ENCODE results near the gene OS9. TPM values are rescaled to one million over a fixed set of nuclear protein-coding genes. Genes with fewer than 3 reads are reported as not detected.

OS9 gene
- total RNA-seq, 1 donor from 2014 or later: 233 TPM

GRCh38 chr12:57767305-57767698, 73.4 kb downstream of the OS9 start:
- no peaks in the 10 kb centered on the region for H3K9me3 ChIP-seq
- no peak for TF ChIP-seq CTCF (IDR thresholded peaks at IDR 0.05)
- H3K4me3 ChIP-seq: no peak overlapping the region
- DNase-seq (ENCODE audit: low spot score in 2 of 2): no peak
- intact Hi-C loops (cut with DNase I): loop anchor here (5.0 kb wide), 1 partner anchor 40 kb away; no protein-coding TSS in a partner anchor
- H3K36me3 ChIP-seq: no peaks in the 10 kb centered on the region
- H3K27ac ChIP-seq: no peak overlapping the region
- H3K27me3 ChIP-seq: no peaks in the 10 kb centered on the region
- peaks cover 0 to 32% of the 10 kb centered on the region in 2 donors for H3K4me1 ChIP-seq

- peak in 1 of 2 donors; percentile 54 for DNase-seq (ENCODE audit: low spot score in 2 of 2)
These were observed 73.9 kb downstream of the OS9 start for GRCh38 chr12:57767876-57768275.

GRCh38 chr12:57769594-57769993, 75.7 kb downstream of the OS9 start:
- no peak for TF ChIP-seq CTCF (IDR thresholded peaks at IDR 0.05)
- no peaks in the 10 kb centered on the region for H3K9me3 ChIP-seq
- no peak overlapping the region for H3K27ac ChIP-seq
- intact Hi-C loops (cut with DNase I): loop anchor here (5.0 kb wide), 1 partner anchor 42 kb away; no protein-coding TSS in a partner anchor
- no peak overlapping the region for H3K4me3 ChIP-seq
- H3K4me1 ChIP-seq: peaks cover 2 to 38% of the 10 kb centered on the region in 2 donors
- H3K27me3 ChIP-seq: no peaks in the 10 kb centered on the region
- no peak for DNase-seq (ENCODE audit: low spot score in 2 of 2)
- H3K36me3 ChIP-seq: peaks cover 0 to 3% of the 10 kb centered on the region in 2 donors

More at GRCh38 chr12:57767876-57768275, 73.9 kb downstream of the OS9 start:
- peaks cover 0 to 32% of the 10 kb centered on the region in 2 donors for H3K4me1 ChIP-seq
- no peaks in the 10 kb centered on the region for H3K27me3 ChIP-seq
- no peaks in the 10 kb centered on the region for H3K36me3 ChIP-seq
- H3K4me3 ChIP-seq: no peak overlapping the region
- no peak overlapping the region for H3K27ac ChIP-seq
- H3K9me3 ChIP-seq: no peaks in the 10 kb centered on the region
- no peak for TF ChIP-seq CTCF (IDR thresholded peaks at IDR 0.05)
- intact Hi-C loops (cut with DNase I): loop anchor here (5.0 kb wide), 1 partner anchor 41 kb away; no protein-coding TSS in a partner anchor

- Histone ChIP-seq H3K9me3 (no peaks in the 10 kb centered on the region), H3K36me3 (peaks cover 0 to 11% of the 10 kb centered on the region in 2 donors), H3K4me3 (no peak overlapping the region), H3K4me1 (peaks cover 2 to 27% of the 10 kb centered on the region in 2 donors), H3K27me3 (no peaks in the 10 kb centered on the region), H3K27ac (peak overlapping the region; percentile 90 to 94)
- TF ChIP-seq CTCF (IDR thresholded peaks at IDR 0.05): no peak
- DNase-seq (ENCODE audit: low spot score in 2 of 2): peak in 1 of 2 donors; percentile 60
- intact Hi-C loops (cut with DNase I): loop anchor here (1.0 kb wide), 1 partner anchor 18 kb away; the partner anchor contains the start of gene CDK4
These were observed 76.8 kb downstream of the OS9 start for GRCh38 chr12:57770734-57771133.

Other genes starting within 250 kb of the OS9 start
- not detected for gene INHBE, start 238.8 kb upstream of the OS9 start, total RNA-seq
- 2.8 TPM for gene GLI1, start 234.3 kb upstream of the OS9 start, total RNA-seq
- 21.6 TPM for gene ARHGAP9, start 214.3 kb upstream of the OS9 start, total RNA-seq
- gene MARS1, start 206.1 kb upstream of the OS9 start, total RNA-seq: 78.0 TPM
- 0.64 TPM for gene DDIT3, start 173.6 kb upstream of the OS9 start, total RNA-seq
- 48.5 TPM for gene MBD6, start 171.3 kb upstream of the OS9 start, total RNA-seq
- 116 TPM for gene DCTN2, start 146.9 kb upstream of the OS9 start, total RNA-seq
- not detected for gene KIF5A, start 144.1 kb upstream of the OS9 start, total RNA-seq
- gene PIP4K2C, start 102.9 kb upstream of the OS9 start, total RNA-seq: 153 TPM
- gene DTX3, start 89.3 kb upstream of the OS9 start, total RNA-seq: 33.5 TPM
- 47.8 TPM for gene ARHGEF25, start 82.7 kb upstream of the OS9 start, total RNA-seq
- 16.6 TPM for gene B4GALNT1, start 60.9 kb upstream of the OS9 start, total RNA-seq
- 11.5 TPM for gene AGAP2, start 44.6 kb downstream of the OS9 start, total RNA-seq
- gene TSPAN31, start 50.9 kb downstream of the OS9 start, total RNA-seq: 42.3 TPM
- 82.6 TPM for gene CDK4, start 58.2 kb downstream of the OS9 start, total RNA-seq
- 8.4 TPM for gene MARCHF9, start 61.0 kb downstream of the OS9 start, total RNA-seq
- not detected for gene CYP27B1, start 72.9 kb downstream of the OS9 start, total RNA-seq
- gene METTL1, start 78.0 kb downstream of the OS9 start, total RNA-seq: 29.8 TPM
- gene EEF1AKMT3, start 78.5 kb downstream of the OS9 start, total RNA-seq: 2.1 TPM
- gene TSFM, start 88.7 kb downstream of the OS9 start, total RNA-seq: 46.8 TPM
- gene AVIL, start 124.6 kb downstream of the OS9 start, total RNA-seq: 6.4 TPM
- 129 TPM for gene CTDSP2, start 152.6 kb downstream of the OS9 start, total RNA-seq
- gene ATP23, start 247.4 kb downstream of the OS9 start, total RNA-seq: not detected

Data from ascending aorta (tissue), 2 donors.